GM19035 (cell line): Measurements from ENCODE around the gene CHMP2A.

Experiments
- ATAC-seq: cut with Tn5 transposase; IDR thresholded peaks from one replicate; pipeline ENCODE4 v1.9.1; 2021; ENCODE audit not compliant: unreplicated experiment

CHMP2A gene

GRCh38 chr19:58556622-58557220, 1.8 kb upstream of the CHMP2A start:
- no peak for ATAC-seq

- ATAC-seq = no peak
These were observed 1.2 kb upstream of the CHMP2A start for GRCh38 chr19:58555920-58556621.

- ATAC-seq = no peak
These were observed 522 bp upstream of the CHMP2A start for GRCh38 chr19:58555369-58555885.

GRCh38 chr19:58553799-58554493, 959 bp downstream of the CHMP2A start:
- no peak for ATAC-seq

- ATAC-seq = no peak
These were observed 2.2 kb downstream of the CHMP2A start for GRCh38 chr19:58552655-58553054.

DNA sequence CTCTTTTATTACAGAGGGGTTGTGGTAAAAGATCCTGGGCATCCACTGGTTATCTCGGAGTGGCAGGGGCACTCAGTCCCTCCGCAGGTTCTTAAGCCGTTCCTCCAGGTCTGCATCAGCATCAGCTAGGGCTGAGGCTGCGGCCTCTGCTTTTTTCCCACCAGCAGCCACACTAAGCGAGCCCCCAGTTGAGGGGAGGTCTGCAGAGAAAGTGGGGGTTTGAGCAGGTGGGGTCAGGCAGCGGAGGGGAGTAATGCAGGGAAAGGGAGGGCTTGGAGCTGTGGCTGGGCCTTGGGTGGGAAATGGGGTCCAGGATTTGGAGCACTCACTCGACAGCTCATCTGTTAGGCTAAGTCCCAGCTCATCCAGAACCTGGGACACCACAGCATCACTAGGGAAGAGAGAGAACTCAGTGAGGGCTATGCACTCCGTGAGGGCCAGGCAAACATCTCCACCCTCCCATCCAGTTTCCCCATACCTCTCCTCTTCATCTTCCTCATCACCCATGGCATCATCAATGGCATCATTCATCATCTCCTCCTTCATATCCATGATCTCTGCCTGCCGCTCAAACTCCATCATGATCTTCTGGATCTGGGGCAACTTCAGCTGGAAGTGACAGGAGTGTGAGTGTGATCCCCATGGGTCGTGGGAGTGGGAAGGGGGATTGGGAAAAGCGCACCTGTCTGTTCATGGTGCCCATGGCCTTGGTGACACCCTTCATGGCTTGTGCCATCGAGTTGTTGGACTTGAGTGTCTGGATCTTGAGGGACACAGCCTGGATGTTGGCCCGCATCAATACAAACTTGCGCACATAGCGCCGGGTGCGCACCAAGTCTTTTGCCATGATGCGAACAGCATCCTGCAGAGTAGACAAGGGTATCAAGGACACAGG, 3.1 kb downstream of the CHMP2A start:
- no peak for ATAC-seq

DNA sequence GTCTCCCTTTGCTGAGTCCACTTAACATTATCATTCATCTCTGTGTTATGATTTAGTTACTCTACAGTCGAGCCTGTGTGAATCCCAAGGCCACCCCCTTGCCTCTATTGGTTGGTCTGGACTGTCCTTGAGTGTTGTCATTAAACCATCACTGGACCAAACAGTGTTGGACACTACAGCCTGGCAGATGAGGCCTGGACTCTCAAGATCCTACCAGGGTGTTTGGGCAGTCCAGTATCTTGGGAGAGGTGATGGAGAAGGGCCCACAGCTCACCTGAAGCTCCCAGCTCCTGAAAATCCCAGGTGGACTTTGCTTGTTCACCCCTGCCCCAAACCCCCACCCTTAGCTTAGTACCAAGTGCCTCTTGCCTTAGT, 3.8 kb downstream of the CHMP2A start:
- no peak for ATAC-seq

GRCh38 chr19:58550362-58551122, 4.4 kb downstream of the CHMP2A start:
- ATAC-seq = no peak

DNA sequence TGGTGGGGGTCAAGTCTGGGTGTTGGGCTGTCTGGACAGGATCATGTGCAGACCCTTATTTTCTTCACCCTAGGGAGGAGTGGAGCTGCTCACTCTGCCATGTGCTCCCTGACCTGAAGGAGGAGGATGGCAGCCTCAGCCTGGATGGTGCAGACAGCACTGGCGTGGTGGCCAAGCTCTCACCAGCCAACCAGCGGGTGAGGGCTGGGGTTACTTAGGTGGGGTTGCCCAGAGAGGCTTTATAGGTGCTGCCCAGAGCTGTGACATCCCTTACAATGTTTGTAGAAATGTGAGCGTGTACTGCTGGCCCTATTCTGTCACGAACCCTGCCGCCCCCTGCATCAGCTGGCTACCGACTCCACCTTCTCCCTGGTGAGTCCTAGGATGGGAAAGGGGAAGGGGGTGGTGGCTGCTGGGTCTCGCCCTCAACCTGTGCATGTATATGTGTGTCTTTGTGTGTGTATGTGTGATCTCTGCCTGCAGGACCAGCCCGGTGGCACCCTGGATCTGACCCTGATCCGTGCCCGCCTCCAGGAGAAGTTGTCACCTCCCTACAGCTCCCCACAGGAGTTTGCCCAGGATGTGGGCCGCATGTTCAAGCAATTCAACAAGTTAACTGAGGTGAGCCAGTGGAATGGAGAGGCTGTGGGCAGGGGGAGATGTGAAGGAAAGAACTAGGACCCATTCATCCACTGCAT, 5.1 kb downstream of the CHMP2A start:
- no peak for ATAC-seq

DNA sequence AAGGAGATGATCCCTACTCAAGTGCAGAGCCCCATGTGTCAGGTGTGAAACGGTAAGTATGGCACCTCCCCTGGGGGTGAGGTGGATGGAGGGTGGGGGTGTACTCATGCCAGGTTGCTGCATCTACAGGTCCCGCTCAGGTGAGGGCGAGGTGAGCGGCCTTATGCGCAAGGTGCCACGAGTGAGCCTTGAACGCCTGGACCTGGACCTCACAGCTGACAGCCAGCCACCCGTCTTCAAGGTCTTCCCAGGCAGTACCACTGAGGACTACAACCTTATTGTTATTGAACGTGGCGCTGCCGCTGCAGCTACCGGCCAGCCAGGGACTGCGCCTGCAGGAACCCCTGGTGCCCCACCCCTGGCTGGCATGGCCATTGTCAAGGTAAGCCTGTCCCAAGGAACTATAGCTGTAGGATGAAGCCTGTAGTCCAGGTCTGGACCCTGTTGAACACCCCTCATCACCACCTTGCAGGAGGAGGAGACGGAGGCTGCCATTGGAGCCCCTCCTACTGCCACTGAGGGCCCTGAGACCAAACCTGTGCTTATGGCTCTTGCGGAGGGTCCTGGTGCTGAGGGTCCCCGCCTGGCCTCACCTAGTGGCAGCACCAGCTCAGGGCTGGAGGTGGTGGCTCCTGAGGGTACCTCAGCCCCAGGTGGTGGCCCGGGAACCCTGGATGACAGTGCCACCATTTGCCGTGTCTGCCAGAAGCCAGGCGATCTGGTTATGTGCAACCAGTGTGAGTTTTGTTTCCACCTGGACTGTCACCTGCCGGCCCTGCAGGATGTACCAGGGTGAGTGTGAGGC, 5.8 kb downstream of the CHMP2A start:
- ATAC-seq = no peak

GRCh38 chr19:58547323-58548312, 7.3 kb downstream of the CHMP2A start:
- ATAC-seq = no peak

DNA sequence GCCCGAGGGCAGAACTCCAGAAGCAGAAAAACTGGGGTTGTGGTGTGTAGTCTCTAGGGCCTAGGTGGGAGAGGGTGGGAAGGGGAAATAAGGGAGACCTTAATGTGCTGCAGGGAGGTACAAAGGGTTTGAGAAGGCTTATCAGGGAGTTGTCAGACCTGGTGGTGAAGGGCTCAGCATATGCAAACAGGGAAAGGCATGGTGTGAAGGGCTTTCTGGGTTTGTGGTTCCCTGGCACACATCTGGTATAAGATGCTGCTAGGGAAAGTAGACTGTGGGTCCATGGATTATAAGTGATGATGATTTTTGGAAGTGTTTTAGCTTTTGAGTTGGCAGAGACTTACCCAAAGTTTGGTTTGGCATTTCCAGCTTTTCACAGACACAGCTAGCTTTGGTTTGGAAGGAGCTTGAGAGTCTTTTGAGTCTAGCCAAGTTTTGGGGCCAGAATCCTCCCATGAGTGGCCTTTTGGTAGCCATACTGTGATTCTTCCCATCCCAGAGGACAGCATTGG, 8.8 kb downstream of the CHMP2A start:
- no peak for ATAC-seq

GRCh38 chr19:58545286-58546018, 9.5 kb downstream of the CHMP2A start:
- no peak for ATAC-seq

DNA sequence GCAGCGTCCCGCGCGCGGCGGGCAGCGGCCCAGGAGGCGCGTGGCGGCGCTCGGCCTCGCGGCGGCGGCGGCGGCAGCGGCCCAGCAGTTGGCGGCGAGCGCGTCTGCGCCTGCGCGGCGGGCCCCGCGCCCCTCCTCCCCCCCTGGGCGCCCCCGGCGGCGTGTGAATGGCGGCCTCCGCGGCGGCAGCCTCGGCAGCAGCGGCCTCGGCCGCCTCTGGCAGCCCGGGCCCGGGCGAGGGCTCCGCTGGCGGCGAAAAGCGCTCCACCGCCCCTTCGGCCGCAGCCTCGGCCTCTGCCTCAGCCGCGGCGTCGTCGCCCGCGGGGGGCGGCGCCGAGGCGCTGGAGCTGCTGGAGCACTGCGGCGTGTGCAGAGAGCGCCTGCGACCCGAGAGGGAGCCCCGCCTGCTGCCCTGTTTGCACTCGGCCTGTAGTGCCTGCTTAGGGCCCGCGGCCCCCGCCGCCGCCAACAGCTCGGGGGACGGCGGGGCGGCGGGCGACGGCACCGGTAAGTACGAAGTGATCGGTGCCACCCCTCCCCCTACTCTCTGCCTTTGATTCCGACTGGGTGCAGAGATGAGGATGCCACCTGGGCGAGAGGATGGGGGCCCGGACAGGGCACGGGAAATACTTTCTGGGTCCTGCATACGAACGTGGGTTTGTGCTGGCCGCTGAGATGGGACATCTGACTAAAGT, 10.2 kb downstream of the CHMP2A start:
- ATAC-seq = peak; percentile 58

- peak; percentile 79 for ATAC-seq
These were observed 10.9 kb downstream of the CHMP2A start, which contains the start of gene TRIM28 for GRCh38 chr19:58543826-58544590. Gene TRIM28 (plus strand): TSS chr19:58544064. CDS start chr19:58544758, 694 bp downstream.
